HG03103 (cell line): ENCODE measurements around the gene IFT74.

Experiments
- ATAC-seq: cut with Tn5 transposase; IDR thresholded peaks from one replicate; pipeline ENCODE4 v1.9.1; 2021; ENCODE audit warnings: low read depth; ENCODE audit not compliant: unreplicated experiment

The IFT74 gene

GRCh38 chr9:26973989-26974388 lies 17.8 kb downstream of the IFT74 start:
- no peak for ATAC-seq

- ATAC-seq, result no peak
Measured at GRCh38 chr9:26974927-26975326, 18.7 kb downstream of the IFT74 start.

GRCh38 chr9:26975728-26976707 lies 19.8 kb downstream of the IFT74 start:
- no peak for ATAC-seq

- ATAC-seq, result peak; percentile 74
Measured at GRCh38 chr9:26983340-26983739, 27.1 kb downstream of the IFT74 start.

- ATAC-seq, result no peak
Measured at GRCh38 chr9:26995810-26996209, 39.6 kb downstream of the IFT74 start.

GRCh38 chr9:27003426-27004077 lies 47.3 kb downstream of the IFT74 start:
- ATAC-seq, result no peak

- no peak for ATAC-seq
Measured at GRCh38 chr9:27005491-27005890, 49.3 kb downstream of the IFT74 start, which contains the start of gene LRRC19. LRRC19 (minus strand) TSS chr9:27005672; CDS start chr9:26999694, 5,978 bp downstream.

GRCh38 chr9:27019589-27019988 lies 63.4 kb downstream of the IFT74 start:
- no peak for ATAC-seq

- ATAC-seq, result no peak
Measured at GRCh38 chr9:27022920-27023319, 66.7 kb downstream of the IFT74 start.

GRCh38 chr9:27029186-27029585 lies 73.0 kb downstream of the IFT74 start:
- ATAC-seq, result no peak

- peak; percentile 84 for ATAC-seq
Measured at GRCh38 chr9:27033815-27034403, 77.7 kb downstream of the IFT74 start.

- ATAC-seq, result no peak
Measured at GRCh38 chr9:27037499-27037898, 81.3 kb downstream of the IFT74 start.

GRCh38 chr9:27041746-27042145 lies 85.5 kb downstream of the IFT74 start:
- ATAC-seq, result no peak

- ATAC-seq, result no peak
Measured at GRCh38 chr9:27042476-27042875, 86.3 kb downstream of the IFT74 start.

- ATAC-seq, result no peak
Measured at GRCh38 chr9:27043176-27043575, 87.0 kb downstream of the IFT74 start.

- ATAC-seq, result no peak
Measured at GRCh38 chr9:27047136-27047535, 90.9 kb downstream of the IFT74 start.

GRCh38 chr9:27053369-27054022 lies 97.3 kb downstream of the IFT74 start:
- no peak for ATAC-seq

- ATAC-seq, result no peak
Measured at GRCh38 chr9:27054125-27054524, 97.9 kb downstream of the IFT74 start.

- ATAC-seq, result no peak
Measured at GRCh38 chr9:27054841-27055240, 98.6 kb downstream of the IFT74 start.

- ATAC-seq, result no peak
Measured at GRCh38 chr9:27059412-27059811, 103.2 kb downstream of the IFT74 start.

- no peak for ATAC-seq
Measured at GRCh38 chr9:27059907-27060306, 103.7 kb downstream of the IFT74 start.
